Measurements from ENCODE around the gene FER1L5. TPM values are rescaled to one million over a fixed set of nuclear protein-coding genes. Genes with fewer than 3 reads are reported as not detected.

Gene FER1L5
- total RNA-seq, 2 donors from 2014 or later = not detected

- DNase-seq (ENCODE audit: low spot score) = no peak
- peaks cover 0 to 23% of the 10 kb centered on the region in 2 donors for H3K4me1 ChIP-seq
- H3K27me3 ChIP-seq = no peaks in the 10 kb centered on the region
- no peak overlapping the region for H3K27ac ChIP-seq
- H3K9me3 ChIP-seq = no peaks in the 10 kb centered on the region
- H3K4me3 ChIP-seq = no peak overlapping the region
- H3K36me3 ChIP-seq = peaks cover 31% of the 10 kb centered on the region
- no peak for TF ChIP-seq CTCF (IDR thresholded peaks at IDR 0.05)
Measured at GRCh38 chr2:96625571-96626552, 16.7 kb upstream of the FER1L5 start.

GRCh38 chr2:96626553-96626942 lies 16.0 kb upstream of the FER1L5 start:
- TF ChIP-seq CTCF (IDR thresholded peaks at IDR 0.05) = no peak
- Histone ChIP-seq H3K4me3 (no peak overlapping the region), H3K27me3 (no peaks in the 10 kb centered on the region), H3K27ac (no peak overlapping the region), H3K9me3 (no peaks in the 10 kb centered on the region), H3K4me1 (peaks cover 0 to 25% of the 10 kb centered on the region in 2 donors), H3K36me3 (peaks cover 36% of the 10 kb centered on the region)
- no peak for DNase-seq (ENCODE audit: low spot score)

- Histone ChIP-seq H3K4me3 (no peak overlapping the region), H3K4me1 (peaks cover 0 to 43% of the 10 kb centered on the region in 2 donors), H3K9me3 (no peaks in the 10 kb centered on the region), H3K27me3 (no peaks in the 10 kb centered on the region), H3K36me3 (peaks cover 48% of the 10 kb centered on the region), H3K27ac (no peak overlapping the region)
- no peak for DNase-seq (ENCODE audit: low spot score)
- TF ChIP-seq CTCF (IDR thresholded peaks at IDR 0.05) = no peak
Measured at GRCh38 chr2:96631804-96632435, 10.6 kb upstream of the FER1L5 start.

- H3K4me1 ChIP-seq = peaks cover 4 to 45% of the 10 kb centered on the region in 2 donors
- no peak for TF ChIP-seq CTCF (IDR thresholded peaks at IDR 0.05)
Measured at GRCh38 chr2:96633641-96634040, 8.9 kb upstream of the FER1L5 start.

GRCh38 chr2:96636551-96637171 lies 5.9 kb upstream of the FER1L5 start:
- Histone ChIP-seq H3K4me1 (peaks cover 4 to 38% of the 10 kb centered on the region in 2 donors), H3K9me3 (no peaks in the 10 kb centered on the region), H3K4me3 (peak overlapping the region; percentile 62 to 69), H3K27ac (peak overlapping the region; percentile 93), H3K27me3 (no peaks in the 10 kb centered on the region), H3K36me3 (peaks cover 12% of the 10 kb centered on the region)
- no peak for DNase-seq (ENCODE audit: low spot score)
- TF ChIP-seq CTCF (IDR thresholded peaks at IDR 0.05) = no peak

More at GRCh38 chr2:96633641-96634040, 8.9 kb upstream of the FER1L5 start:
- H3K27ac ChIP-seq = no peak overlapping the region
- H3K27me3 ChIP-seq = no peaks in the 10 kb centered on the region
- no peak for DNase-seq (ENCODE audit: low spot score)
- H3K9me3 ChIP-seq = no peaks in the 10 kb centered on the region
- peaks cover 34% of the 10 kb centered on the region for H3K36me3 ChIP-seq
- H3K4me3 ChIP-seq = no peak overlapping the region
